Caco-2 (cell line): ENCODE data around the gene GALNT14. TPM values are rescaled to one million over a fixed set of nuclear protein-coding genes. Genes with fewer than 3 reads are reported as not detected.

Source experiments
- BruUV-seq: library from RNA; stranded (reverse); fragments of 400-500 nt; replicated peaks from 2 replicates; lab custom pipeline; 2021; lab: Mats Ljungman, UMichigan
- CTCF ChIA-PET: fragments of 300-600 bp; sonication (Branson Sonifier 250); formaldehyde crosslinking; loops from one replicate; lab custom pipeline; 2022; ENCODE audit warnings: antibody characterized with exemption; lab: Charles Lee
- POLR2A ChIA-PET: fragments of 300-600 bp; sonication (Branson Sonifier 250); formaldehyde crosslinking; loops from one replicate; lab custom pipeline; 2022; ENCODE audit warnings: antibody characterized with exemption; lab: Charles Lee
- DNase-seq, 2 experiments: peaks; one replicate each; pipeline versions ENCODE4 v3.0.0 to v3.0.0-alpha.2; 2020 to 2022
- H3K27me3 ChIP-seq: replicated peaks from 2 replicates; pipeline ENCODE4 v1.6.0; 2011; ENCODE audit warnings: low read length; ENCODE audit not compliant: control insufficient read depth, insufficient read depth
- H3K36me3 ChIP-seq: 2 replicates; pipeline ENCODE4 v1.5.1; 2011; ENCODE audit warnings: low read length; ENCODE audit not compliant: control insufficient read depth, insufficient read depth
- H3K4me1 ChIP-seq: fragments of 250-450 bp; sonication (Bioruptor Pico); 2 replicates; pipeline ENCODE4 v1.5.1; 2020; ENCODE audit warnings: mild to moderate bottlenecking
- H3K4me3 ChIP-seq: 2 replicates; pipeline ENCODE4 v1.5.1; 2011; ENCODE audit warnings: low read depth, mild to moderate bottlenecking, control low read depth, low read length
- H3K9me3 ChIP-seq: fragments of 250-450 bp; sonication (Bioruptor Pico); 2 replicates; pipeline ENCODE4 v1.5.1; 2020; ENCODE audit warnings: mild to moderate bottlenecking, moderate library complexity
- H3K27ac Mint-ChIP-seq: one replicate; pipeline ENCODE4 v1.8.0; 2022; ENCODE audit warnings: mixed read lengths; ENCODE audit not compliant: unreplicated experiment
- H3K27me3 Mint-ChIP-seq: one replicate; pipeline ENCODE4 v1.8.0; 2022; ENCODE audit warnings: mixed read lengths; ENCODE audit not compliant: insufficient read depth, unreplicated experiment
- H3K36me3 Mint-ChIP-seq: one replicate; pipeline ENCODE4 v1.8.0; 2022; ENCODE audit warnings: mild to moderate bottlenecking, mixed read lengths; ENCODE audit not compliant: insufficient read depth, unreplicated experiment
- H3K4me1 Mint-ChIP-seq: one replicate; pipeline ENCODE4 v1.8.0; 2022; ENCODE audit warnings: low read depth, mixed read lengths; ENCODE audit not compliant: unreplicated experiment
- H3K4me3 Mint-ChIP-seq: one replicate; pipeline ENCODE4 v1.8.0; 2022; ENCODE audit warnings: mild to moderate bottlenecking, moderate library complexity, mixed read lengths; ENCODE audit not compliant: unreplicated experiment
- H3K9me3 Mint-ChIP-seq: one replicate; pipeline ENCODE4 v1.8.0; 2022; ENCODE audit warnings: mixed read lengths; ENCODE audit not compliant: unreplicated experiment
- CTCF ChIP-seq, 2 experiments: fragments of 200-600 bp in 1 of 2; IDR thresholded peaks; 1 replicate in 1 of 2; 2 replicates in 1 of 2; pipeline versions ENCODE4 v1.5.1 to v1.8.0; 2011 to 2022; ENCODE audit warnings: antibody characterized with exemption in 1 of 2, control low read depth in 1 of 2, inconsistent platforms in 1 of 2, low read depth in 1 of 2, low read length in 1 of 2, mild to moderate bottlenecking in 1 of 2, moderate library complexity in 1 of 2; ENCODE audit not compliant: insufficient read depth in 1 of 2, severe bottlenecking in 1 of 2, unreplicated experiment in 1 of 2
- intact Hi-C: fragments of 100-400 bp; cut with micrococcal nuclease; formaldehyde crosslinking; loops from one replicate; pipeline ENCODE4 v1.10.0; 2022; ENCODE audit not compliant: unreplicated experiment
- total RNA-seq: library from RNA; stranded (reverse); gene quantifications from 2 replicates; pipeline ENCODE4 v1.2.3, GENCODE V29; 2022

Gene GALNT14
- total RNA-seq, 1 experiment from 2014 or later, result not detected

DNA sequence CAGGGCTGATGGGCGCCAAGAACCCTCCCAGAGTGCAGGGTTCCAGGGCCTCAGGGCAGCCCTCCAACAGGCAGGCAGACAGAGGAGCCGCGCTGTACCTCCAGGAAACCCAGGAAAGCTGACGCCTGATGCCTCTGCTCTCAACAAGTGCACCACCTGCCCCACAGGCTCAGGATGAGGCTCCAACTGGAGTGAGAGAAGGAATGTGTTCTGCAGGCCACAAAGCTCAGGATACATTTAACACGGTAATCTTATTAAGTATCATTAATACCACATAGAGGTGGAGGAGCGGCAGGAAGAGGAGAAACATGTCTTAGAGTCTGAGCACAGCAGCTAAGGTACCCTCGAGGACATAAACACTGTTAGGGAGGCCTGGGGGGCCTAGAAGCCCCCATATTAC lies 175.1 kb downstream of the GALNT14 start:
- ChIA-PET CTCF (no interaction called here), POLR2A (no interaction called here)

DNA sequence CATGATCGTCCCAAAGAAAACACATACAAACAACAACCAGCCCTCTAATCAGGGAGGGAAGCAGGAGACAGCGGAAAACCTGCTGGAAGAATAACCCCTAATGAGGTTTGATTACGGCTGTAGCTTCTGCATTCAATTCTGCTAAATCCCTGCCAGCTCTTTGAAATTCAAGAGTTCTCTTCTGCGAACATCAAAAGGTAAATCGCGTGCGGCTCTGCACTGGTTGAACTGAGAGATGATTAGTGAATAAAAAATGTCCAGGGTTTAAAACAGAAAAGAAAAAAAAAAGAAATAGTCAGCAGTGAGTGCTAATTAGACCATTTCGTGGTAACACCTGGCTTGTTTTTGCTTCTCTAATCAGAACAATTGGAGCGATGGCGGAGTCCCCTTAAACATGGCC lies 178.0 kb downstream of the GALNT14 start:
- Mint-ChIP-seq H3K4me3 (no peak overlapping the region), H3K36me3 (no peaks in the 10 kb centered on the region), H3K27ac (no peak overlapping the region), H3K4me1 (no peaks in the 10 kb centered on the region), H3K9me3 (no peaks in the 10 kb centered on the region), H3K27me3 (peaks cover 17% of the 10 kb centered on the region)
- DNase-seq, result no peak
- no peak for TF ChIP-seq CTCF (IDR thresholded peaks at IDR 0.05; ENCODE audit: insufficient read depth in 1 of 2, low read depth in 1 of 2, low read length in 1 of 2, severe bottlenecking in 1 of 2, unreplicated experiment in 1 of 2)
- H3K4me3 ChIP-seq, result no peak overlapping the region
- ChIA-PET POLR2A (no interaction called here), CTCF (no interaction called here)
- no peaks in the 10 kb centered on the region for H3K36me3 ChIP-seq
- BruUV-seq, result no TSS peak
- H3K9me3 ChIP-seq, result no peaks in the 10 kb centered on the region
- H3K27me3 ChIP-seq, result no peaks in the 10 kb centered on the region; the same call in 1 of the 2 replicates
- intact Hi-C loops, result no loop called here
- H3K4me1 ChIP-seq, result no peaks in the 10 kb centered on the region

More for the DNA sequence above, 175.1 kb downstream of the GALNT14 start:
- Mint-ChIP-seq H3K9me3 (no peaks in the 10 kb centered on the region), H3K27me3 (peaks cover 24% of the 10 kb centered on the region), H3K4me3 (no peak overlapping the region), H3K36me3 (no peaks in the 10 kb centered on the region), H3K4me1 (no peaks in the 10 kb centered on the region), H3K27ac (no peak overlapping the region)
- Histone ChIP-seq H3K9me3 (no peaks in the 10 kb centered on the region), H3K4me1 (no peaks in the 10 kb centered on the region), H3K4me3 (no peak overlapping the region), H3K36me3 (no peaks in the 10 kb centered on the region), H3K27me3 (no peaks in the 10 kb centered on the region; the same call in 1 of the 2 replicates)
- no peak for DNase-seq
- intact Hi-C loops, result no loop called here
- no TSS peak for BruUV-seq
- no peak for TF ChIP-seq CTCF (IDR thresholded peaks at IDR 0.05; ENCODE audit: insufficient read depth in 1 of 2, low read depth in 1 of 2, low read length in 1 of 2, severe bottlenecking in 1 of 2, unreplicated experiment in 1 of 2)

DNA sequence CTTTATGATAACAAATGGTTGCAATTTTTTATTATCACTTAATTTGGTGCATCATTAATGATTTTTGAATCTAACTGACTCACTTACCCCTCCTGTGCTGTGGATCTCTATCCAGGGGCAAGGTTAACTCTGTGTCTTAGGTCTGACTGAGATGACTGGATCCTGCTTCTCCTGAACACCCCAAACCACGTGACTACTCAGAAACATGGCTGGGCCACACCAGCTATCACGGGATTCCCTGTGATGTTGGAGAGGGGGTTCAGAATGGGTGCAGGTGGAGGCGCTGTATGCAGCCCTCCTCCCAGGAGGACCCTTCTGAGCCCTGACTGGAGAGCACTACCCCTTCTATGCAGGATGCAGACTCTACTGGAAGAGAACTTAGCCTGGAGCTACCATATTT lies 178.6 kb downstream of the GALNT14 start:
- H3K36me3 Mint-ChIP-seq, result no peaks in the 10 kb centered on the region
- H3K4me3 Mint-ChIP-seq, result no peak overlapping the region
- no peak overlapping the region for H3K27ac Mint-ChIP-seq
- no peak overlapping the region for H3K4me3 ChIP-seq
- H3K4me1 ChIP-seq, result no peaks in the 10 kb centered on the region
- no peak for TF ChIP-seq CTCF (IDR thresholded peaks at IDR 0.05; ENCODE audit: insufficient read depth in 1 of 2, low read depth in 1 of 2, low read length in 1 of 2, severe bottlenecking in 1 of 2, unreplicated experiment in 1 of 2)
- BruUV-seq, result no TSS peak
- no peaks in the 10 kb centered on the region for H3K4me1 Mint-ChIP-seq
- no peaks in the 10 kb centered on the region for H3K9me3 Mint-ChIP-seq
- no peaks in the 10 kb centered on the region; the same call in none of the 2 replicates for H3K27me3 ChIP-seq
- intact Hi-C loops, result no loop called here
- H3K27me3 Mint-ChIP-seq, result peaks cover 17% of the 10 kb centered on the region
- POLR2A ChIA-PET, result no interaction called here
- H3K9me3 ChIP-seq, result no peaks in the 10 kb centered on the region
- DNase-seq, result no peak
- CTCF ChIA-PET, result no interaction called here
- H3K36me3 ChIP-seq, result no peaks in the 10 kb centered on the region
